Aorta (tissue), 5 donors: ENCODE data around the gene KLHL26. TPM values are rescaled to one million over a fixed set of nuclear protein-coding genes. Genes with fewer than 3 reads are reported as not detected.

ENCODE experiments used
- ATAC-seq: fragments of 200-7000 bp; cut with Tn5 transposase; one replicate; pipeline ENCODE4 v1.9.1; 2022; ENCODE audit warnings: moderate library complexity; ENCODE audit not compliant: low FRiP score
- DNase-seq, 2 donors: peaks; one replicate each; pipeline ENCODE4 v3.0.0-alpha.2; 2020
- H3K27ac ChIP-seq, 2 donors: one replicate each; pipeline ENCODE4 v1.5.1; 2013; ENCODE audit warnings: low read length in 2 of 2, mild to moderate bottlenecking in 2 of 2, moderate library complexity in 2 of 2, control low read depth in 1 of 2, inconsistent platforms in 1 of 2, low read depth in 1 of 2
- H3K27me3 ChIP-seq, 2 donors: one replicate each; pipeline ENCODE4 v1.6.1; 2013; ENCODE audit warnings: control low read depth in 1 of 2, low read length in 1 of 2, mild to moderate bottlenecking in 1 of 2, moderate library complexity in 1 of 2; ENCODE audit not compliant: insufficient read depth in 2 of 2, control insufficient read depth in 1 of 2
- H3K36me3 ChIP-seq, 2 donors: one replicate each; pipeline ENCODE4 v1.6.1; 2013; ENCODE audit warnings: control low read depth in 1 of 2, low read length in 1 of 2, mild to moderate bottlenecking in 1 of 2; ENCODE audit not compliant: insufficient read depth in 2 of 2, control insufficient read depth in 1 of 2
- H3K4me1 ChIP-seq, 2 donors: one replicate each; pipeline ENCODE4 v1.6.1; 2013; ENCODE audit warnings: low read length in 2 of 2, control low read depth in 1 of 2, mild to moderate bottlenecking in 1 of 2, moderate library complexity in 1 of 2; ENCODE audit not compliant: insufficient read depth in 2 of 2, control insufficient read depth in 1 of 2
- H3K4me3 ChIP-seq, 2 donors: one replicate each; pipeline ENCODE4 v1.5.1; 2013; ENCODE audit warnings: low read length in 2 of 2, control low read depth in 1 of 2, mild to moderate bottlenecking in 1 of 2
- H3K9me3 ChIP-seq: one replicate; pipeline ENCODE4 v1.6.1; 2013; ENCODE audit warnings: mild to moderate bottlenecking, low read length; ENCODE audit not compliant: control insufficient read depth
- WGBS, 2 donors: extraction: QIAGEN DNeasy Blood & Tissue Kit; methylation state at CpG; one replicate each; pipeline ENCODE4 v1.1.7; 2013; 5-methylcytosine and 5-hydroxymethylcytosine counted together
- intact Hi-C, 2 donors: fragments of 100-400 bp; cut with DNase I; formaldehyde crosslinking; loops; one replicate each; pipeline versions ENCODE4 v1.14.2 to v1.15.0; 2022
- polyA plus RNA-seq, 2 donors: library from polyadenylated mRNA; stranded (reverse); fragments of 200-250 nt; gene quantifications; one replicate each; pipeline ENCODE4 v1.2.3, GENCODE V29; 2013
- total RNA-seq, 2 donors: library from RNA; stranded (reverse); fragmentation: NEBNext Ultra II Directional; extraction: Animal tissue kit (Norgen Biotek cat#: 25700); gene quantifications; one replicate each; pipeline ENCODE4 v1.2.1, GENCODE V29; 2021
- donor health status: healthy with polysubstance abuse.
- donor health status: Bipolar disorder and iron deficiency.
- donor health status: DM: no; HTN: no; CAD: no.
- donor health status: DM: no; HTN: no; CAD: no.
- donor health status: DM: yes; HTN: yes; CAD: no.

KLHL26 gene
- total and polyA plus RNA-seq, 4 donors, result 1.9 to 19.2 (median 9.6) TPM

- no peak overlapping the region for H3K27ac ChIP-seq
- ATAC-seq, result no peak
- no peaks in the 10 kb centered on the region for H3K36me3 ChIP-seq
- intact Hi-C loops, result no loop called here
- 85 to 92% methylated on average over 11 of the region's 11 CpGs for WGBS, 2 donors
- H3K4me3 ChIP-seq, result no peak overlapping the region
- no peaks in the 10 kb centered on the region for H3K4me1 ChIP-seq
- DNase-seq, result no peak
- no peaks in the 10 kb centered on the region for H3K27me3 ChIP-seq
- H3K9me3 ChIP-seq, result no peaks in the 10 kb centered on the region
Observed at GRCh38 chr19:18669883-18670282, 33.1 kb downstream of the KLHL26 start.

- Histone ChIP-seq H3K27ac (no peak overlapping the region), H3K4me1 (no peaks in the 10 kb centered on the region), H3K9me3 (no peaks in the 10 kb centered on the region), H3K27me3 (no peaks in the 10 kb centered on the region), H3K4me3 (no peak overlapping the region), H3K36me3 (no peaks in the 10 kb centered on the region)
- ATAC-seq (no peak), DNase-seq (no peak)
- intact Hi-C loops, result no loop called here
- WGBS, 2 donors, result 74 to 88% methylated on average over 13 of the region's 13 CpGs
Observed at GRCh38 chr19:18670312-18670711, 33.5 kb downstream of the KLHL26 start.

- H3K27me3 ChIP-seq, result no peaks in the 10 kb centered on the region
- 77 to 82% methylated on average over 34 to 35 of the region's 35 CpGs for WGBS, 2 donors
- H3K4me3 ChIP-seq, result no peak overlapping the region
- DNase-seq (no peak), ATAC-seq (peak; percentile 30)
- intact Hi-C loops, result no loop called here
- no peak overlapping the region for H3K27ac ChIP-seq
- no peaks in the 10 kb centered on the region for H3K9me3 ChIP-seq
- no peaks in the 10 kb centered on the region for H3K4me1 ChIP-seq
- H3K36me3 ChIP-seq, result no peaks in the 10 kb centered on the region
Observed at GRCh38 chr19:18671303-18672043, 34.6 kb downstream of the KLHL26 start.

- DNase-seq, result peak in 1 of 2 donors; percentile 73
- no peak overlapping the region for H3K4me3 ChIP-seq
- H3K4me1 ChIP-seq, result no peaks in the 10 kb centered on the region
- 10 to 16% methylated on average over 20 to 24 of the region's 24 CpGs for WGBS, 2 donors
- no peak overlapping the region for H3K27ac ChIP-seq
- no peaks in the 10 kb centered on the region for H3K27me3 ChIP-seq
- intact Hi-C loops, result no loop called here
- no peaks in the 10 kb centered on the region for H3K36me3 ChIP-seq
- ATAC-seq, result peak; percentile 13
- no peaks in the 10 kb centered on the region for H3K9me3 ChIP-seq
Observed at GRCh38 chr19:18672044-18672451, 35.2 kb downstream of the KLHL26 start.

GRCh38 chr19:18672606-18673337 lies 35.9 kb downstream of the KLHL26 start:
- WGBS, 2 donors, result 23 to 27% methylated on average over 13 of the region's 13 CpGs
- ATAC-seq (peak; percentile 13), DNase-seq (peak; percentile 81 to 83)
- intact Hi-C loops, result no loop called here
- Histone ChIP-seq H3K4me3 (no peak overlapping the region), H3K36me3 (no peaks in the 10 kb centered on the region), H3K9me3 (no peaks in the 10 kb centered on the region), H3K27ac (no peak overlapping the region), H3K4me1 (no peaks in the 10 kb centered on the region), H3K27me3 (no peaks in the 10 kb centered on the region)

- Histone ChIP-seq H3K27me3 (no peaks in the 10 kb centered on the region), H3K4me1 (no peaks in the 10 kb centered on the region), H3K27ac (no peak overlapping the region), H3K9me3 (no peaks in the 10 kb centered on the region), H3K4me3 (no peak overlapping the region), H3K36me3 (no peaks in the 10 kb centered on the region)
- WGBS, 2 donors, result 57 to 60% methylated on average over 11 of the region's 11 CpGs
- ATAC-seq (no peak), DNase-seq (no peak)
- intact Hi-C loops, result loop anchor here (5.0 kb wide), 2 partner anchors 77 to 222 kb away; no protein-coding TSS in a partner anchor
Observed at GRCh38 chr19:18674616-18675015, 37.8 kb downstream of the KLHL26 start.

- Histone ChIP-seq H3K4me1 (no peaks in the 10 kb centered on the region), H3K4me3 (no peak overlapping the region), H3K27me3 (no peaks in the 10 kb centered on the region), H3K36me3 (no peaks in the 10 kb centered on the region), H3K27ac (no peak overlapping the region), H3K9me3 (no peaks in the 10 kb centered on the region)
- WGBS, 2 donors, result 60 to 65% methylated on average over 5 of the region's 5 CpGs
- no peak for ATAC-seq
- intact Hi-C loops, result loop anchor here (5.0 kb wide), 2 partner anchors 78 to 223 kb away; no protein-coding TSS in a partner anchor
- DNase-seq, result no peak
Observed at GRCh38 chr19:18675779-18676178, 39.0 kb downstream of the KLHL26 start.

GRCh38 chr19:18676692-18677091 lies 39.9 kb downstream of the KLHL26 start:
- ATAC-seq (no peak), DNase-seq (no peak)
- 82 to 93% methylated on average over 7 of the region's 7 CpGs for WGBS, 2 donors
- no peaks in the 10 kb centered on the region for H3K27me3 ChIP-seq
- H3K9me3 ChIP-seq, result no peaks in the 10 kb centered on the region
- no peak overlapping the region for H3K27ac ChIP-seq
- no peak overlapping the region for H3K4me3 ChIP-seq
- no peaks in the 10 kb centered on the region for H3K4me1 ChIP-seq
- H3K36me3 ChIP-seq, result no peaks in the 10 kb centered on the region
- intact Hi-C loops, result loop anchor here (5.0 kb wide), 2 partner anchors 79 to 224 kb away; no protein-coding TSS in a partner anchor
